Hepatocyte (in vitro differentiated cells): ENCODE measurements around the gene TNNI3. TPM values are rescaled to one million over a fixed set of nuclear protein-coding genes. Genes with fewer than 3 reads are reported as not detected.

Source experiments
- DNase-seq: peaks from one replicate; pipeline ENCODE4 v3.0.0-alpha.2; 2016; ENCODE audit warnings: low spot score
- H2AFZ ChIP-seq: fragments of 200-600 bp; sonication (generic); 2 replicates; pipeline ENCODE4 v1.6.0; 2016; ENCODE audit warnings: antibody characterized with exemption, mild to moderate bottlenecking
- H3K27ac ChIP-seq: fragments of 200-600 bp; sonication (generic); 2 replicates; pipeline ENCODE4 v1.5.1; 2016; ENCODE audit warnings: mild to moderate bottlenecking
- H3K27me3 ChIP-seq: fragments of 200-600 bp; sonication (generic); 2 replicates; pipeline ENCODE4 v1.6.1; 2016
- H3K36me3 ChIP-seq: fragments of 200-600 bp; sonication (generic); replicated peaks from 2 replicates; pipeline ENCODE4 v1.5.1; 2016; ENCODE audit warnings: low read depth; ENCODE audit not compliant: insufficient read depth
- H3K4me1 ChIP-seq: fragments of 200-600 bp; sonication (generic); 2 replicates; pipeline ENCODE4 v1.5.1; 2016; ENCODE audit warnings: mild to moderate bottlenecking, moderate library complexity; ENCODE audit not compliant: insufficient read depth
- H3K4me2 ChIP-seq: fragments of 200-600 bp; sonication (generic); 2 replicates; pipeline ENCODE4 v1.6.0; 2016
- H3K4me3 ChIP-seq: fragments of 200-600 bp; sonication (generic); 2 replicates; pipeline ENCODE4 v1.5.1; 2016; ENCODE audit warnings: mild to moderate bottlenecking
- H3K79me2 ChIP-seq: fragments of 200-600 bp; sonication (generic); 2 replicates; pipeline ENCODE4 v1.6.0; 2017; ENCODE audit warnings: mild to moderate bottlenecking
- H3K9me2 ChIP-seq: fragments of 200-600 bp; sonication (generic); replicated peaks from 2 replicates; pipeline ENCODE4 v1.6.0; 2017; ENCODE audit warnings: mild to moderate bottlenecking; ENCODE audit not compliant: insufficient read depth
- H3K9me3 ChIP-seq: fragments of 200-600 bp; sonication (generic); 2 replicates; pipeline ENCODE4 v1.5.1; 2016; ENCODE audit warnings: low read depth, mild to moderate bottlenecking
- H4K20me1 ChIP-seq: fragments of 200-600 bp; sonication (generic); 2 replicates; pipeline ENCODE4 v1.6.0; 2016; ENCODE audit warnings: mild to moderate bottlenecking; ENCODE audit not compliant: insufficient read depth, poor library complexity, severe bottlenecking
- CTCF ChIP-seq: fragments of 200-600 bp; sonication (generic); IDR thresholded peaks from 2 replicates; pipeline ENCODE4 v1.5.1; 2016; ENCODE audit warnings: antibody characterized with exemption, mild to moderate bottlenecking; ENCODE audit not compliant: poor library complexity
- EZH2 ChIP-seq: fragments of 200-600 bp; sonication (generic); IDR thresholded peaks from 2 replicates; pipeline ENCODE4 v1.6.1; 2016; ENCODE audit warnings: antibody characterized with exemption, mild to moderate bottlenecking, borderline replicate concordance
- EZH2phosphoT487 ChIP-seq: fragments of 200-600 bp; sonication (generic); IDR thresholded peaks from one replicate; pipeline ENCODE4 v1.6.1; 2018; ENCODE audit warnings: antibody characterized with exemption, mild to moderate bottlenecking, low read depth, moderate library complexity; ENCODE audit not compliant: unreplicated experiment, severe bottlenecking
- WGBS: methylation state at CpG from one replicate; pipeline ENCODE4 v1.1.6; 2016; ENCODE audit warnings: low lambda C conversion rate; ENCODE audit errors: missing lambda C conversion rate; 5-methylcytosine and 5-hydroxymethylcytosine counted together
- polyA plus RNA-seq: library from polyadenylated mRNA; unstranded; fragments of >200 nt; fragmentation: Nextera tagmentation; extraction: Ambion mirVana; gene quantifications from 2 replicates; pipeline ENCODE4 v1.2.1, GENCODE V29; 2016
- total RNA-seq: library from RNA; depleted of rRNA; stranded (reverse); fragments of >200 nt; gene quantifications from 2 replicates; pipeline ENCODE4 v1.2.3, GENCODE V29; 2014

TNNI3 gene
- total and polyA plus RNA-seq, 2 experiments from 2014 or later, result 1.4 to 2.9 TPM

GRCh38 chr19:55152017-55152416 lies 5.5 kb downstream of the TNNI3 start:
- Histone ChIP-seq H3K9me2 (no peaks in the 10 kb centered on the region), H3K27me3 (peaks cover 40% of the 10 kb centered on the region), H3K36me3 (no peaks in the 10 kb centered on the region), H2AFZ (no peak overlapping the region), H3K4me2 (no peak overlapping the region), H3K9me3 (no peaks in the 10 kb centered on the region), H3K4me1 (no peaks in the 10 kb centered on the region), H3K27ac (no peak overlapping the region), H3K4me3 (no peak overlapping the region), H3K79me2 (no peaks in the 10 kb centered on the region), H4K20me1 (no peaks in the 10 kb centered on the region)
- DNase-seq, result no peak
- TF ChIP-seq EZH2phosphoT487 (no peak), CTCF (no peak), EZH2 (no peak)

GRCh38 chr19:55149078-55150003 lies 8.2 kb downstream of the TNNI3 start, which contains the start of gene TNNT1:
Gene TNNT1 (minus strand): TSS chr19:55149206. CDS start chr19:55147157, 2,049 bp downstream.
- DNase-seq, result peak; percentile 60
- TF ChIP-seq EZH2, result no peak
- TF ChIP-seq CTCF, result no peak
- no peak for TF ChIP-seq EZH2phosphoT487
- no peaks in the 10 kb centered on the region for H3K9me3 ChIP-seq
- no peaks in the 10 kb centered on the region for H3K9me2 ChIP-seq
- no peaks in the 10 kb centered on the region for H3K36me3 ChIP-seq
- WGBS, result 24% methylated on average over 13 of the region's 18 CpGs
- H3K4me3 ChIP-seq, result no peak within 1 kb of the TSS
- H3K27ac ChIP-seq, result no peak within 1 kb of the TSS
- H4K20me1 ChIP-seq, result no peaks in the 10 kb centered on the region
- no peak within 1 kb of the TSS for H3K4me2 ChIP-seq
- no peak within 1 kb of the TSS for H2AFZ ChIP-seq
- peaks cover 44% of the 10 kb centered on the region for H3K27me3 ChIP-seq
- no peaks in the 10 kb centered on the region for H3K4me1 ChIP-seq
- no peaks in the 10 kb centered on the region for H3K79me2 ChIP-seq

GRCh38 chr19:55147545-55148251 lies 9.8 kb downstream of the TNNI3 start:
- H3K4me3 ChIP-seq, result no peak overlapping the region
- H3K79me2 ChIP-seq, result no peaks in the 10 kb centered on the region
- DNase-seq, result no peak
- no peaks in the 10 kb centered on the region for H3K9me2 ChIP-seq
- no peak overlapping the region for H2AFZ ChIP-seq
- peaks cover 57% of the 10 kb centered on the region for H3K27me3 ChIP-seq
- TF ChIP-seq CTCF, result no peak
- no peak for TF ChIP-seq EZH2
- no peak for TF ChIP-seq EZH2phosphoT487
- H4K20me1 ChIP-seq, result no peaks in the 10 kb centered on the region
- WGBS, result 46% methylated on average over 4 of the region's 9 CpGs
- H3K4me2 ChIP-seq, result no peak overlapping the region
- no peaks in the 10 kb centered on the region for H3K36me3 ChIP-seq
- no peaks in the 10 kb centered on the region for H3K9me3 ChIP-seq
- no peak overlapping the region for H3K27ac ChIP-seq
- no peaks in the 10 kb centered on the region for H3K4me1 ChIP-seq
